OCI-LY3 (cell line): Measurements from ENCODE around the gene SLC8A1.

Experiments
- H2AFZ ChIP-seq: fragments of 200-600, 300-600 bp; shearing (Covaris generic); 2 replicates; pipeline ENCODE4 v1.6.0; 2014; ENCODE audit warnings: antibody characterized with exemption, low read depth, low read length
- H3K27ac ChIP-seq: fragments of 200-600, 300-600 bp; sonication (generic); 2 replicates; pipeline ENCODE4 v1.5.1; 2014; ENCODE audit warnings: mild to moderate bottlenecking, low read length, moderate library complexity, mixed read lengths
- H3K27me3 ChIP-seq: fragments of 200-600, 300-600 bp; sonication (generic); 2 replicates; pipeline ENCODE4 v1.6.1; 2014; ENCODE audit warnings: low read depth, low read length, mixed read lengths
- H3K36me3 ChIP-seq: fragments of 200-600, 300-600 bp; sonication (generic); replicated peaks from 2 replicates; pipeline ENCODE3; 2014; ENCODE audit warnings: low read depth, low read length, mixed read lengths
- H3K4me1 ChIP-seq: fragments of 300-600, 200-600 bp; sonication (generic); 2 replicates; pipeline ENCODE4 v1.6.1; 2014; ENCODE audit warnings: low read length, mixed read lengths
- H3K4me2 ChIP-seq: fragments of 200-600, 300-600 bp; sonication (generic); 2 replicates; pipeline ENCODE4 v1.6.1; 2014; ENCODE audit warnings: low read length, mixed read lengths
- H3K4me3 ChIP-seq: fragments of 300-600, 200-600 bp; sonication (generic); 2 replicates; pipeline ENCODE4 v1.5.1; 2014; ENCODE audit warnings: antibody characterized with exemption, mild to moderate bottlenecking, low read length, moderate library complexity
- H3K79me2 ChIP-seq: fragments of 300-600, 200-600 bp; shearing (Covaris generic); 2 replicates; pipeline ENCODE4 v1.6.1; 2014; ENCODE audit warnings: mild to moderate bottlenecking, low read length, mixed read lengths
- H3K9ac ChIP-seq: fragments of 300-600, 200-600 bp; shearing (Covaris generic); 2 replicates; pipeline ENCODE4 v1.6.0; 2014; ENCODE audit warnings: mild to moderate bottlenecking, low read length, moderate library complexity
- H3K9me3 ChIP-seq: fragments of 200-600, 300-600 bp; shearing (Covaris generic); 2 replicates; pipeline ENCODE4 v1.6.1; 2014; ENCODE audit warnings: low read length, mixed read lengths; ENCODE audit not compliant: insufficient read depth
- H4K20me1 ChIP-seq: fragments of 200-600, 300-600 bp; sonication (generic); 2 replicates; pipeline ENCODE4 v1.6.1; 2016; ENCODE audit warnings: low read length, mixed read lengths; ENCODE audit not compliant: insufficient read depth
- CTCF ChIP-seq: fragments of 200-600, 300-600 bp; sonication (generic); IDR thresholded peaks from 2 replicates; pipeline ENCODE4 v1.5.1; 2014; ENCODE audit warnings: antibody characterized with exemption, low read length, low read depth
- EZH2phosphoT487 ChIP-seq: fragments of 200-600 bp; shearing (Covaris generic); IDR thresholded peaks from 2 replicates; pipeline ENCODE4 v1.6.1; 2018; ENCODE audit warnings: antibody characterized with exemption, mixed run types, low read depth

SLC8A1 gene

DNA sequence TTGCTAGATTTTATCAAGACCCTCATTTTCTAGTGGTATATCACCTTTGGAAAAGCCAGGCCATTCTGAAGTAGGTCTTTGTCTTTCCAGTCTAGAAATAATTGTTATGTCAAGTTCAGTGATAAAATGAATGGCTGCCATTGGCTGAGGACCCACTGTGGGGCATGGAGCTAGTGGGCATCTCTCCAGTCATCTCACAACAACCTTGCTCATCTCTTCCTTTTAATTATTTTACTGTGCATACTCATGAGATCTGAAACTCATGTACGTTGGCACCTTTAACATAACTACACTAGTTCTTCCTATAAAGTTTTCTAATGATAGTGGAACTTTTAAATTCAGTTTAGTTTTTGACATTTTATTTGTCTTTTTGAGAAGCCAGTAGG, 240.9 kb downstream of the SLC8A1 start:
- Histone ChIP-seq H3K9ac (no peak overlapping the region), H3K4me3 (no peak overlapping the region), H3K79me2 (no peaks in the 10 kb centered on the region), H3K27ac (no peak overlapping the region), H3K27me3 (no peaks in the 10 kb centered on the region), H3K4me1 (peaks cover 3% of the 10 kb centered on the region; the same call in 1 of the 2 replicates), H3K36me3 (no peaks in the 10 kb centered on the region), H3K4me2 (no peak overlapping the region), H2AFZ (no peak overlapping the region), H4K20me1 (no peaks in the 10 kb centered on the region), H3K9me3 (no peaks in the 10 kb centered on the region)
- TF ChIP-seq CTCF (no peak), EZH2phosphoT487 (no peak)

DNA sequence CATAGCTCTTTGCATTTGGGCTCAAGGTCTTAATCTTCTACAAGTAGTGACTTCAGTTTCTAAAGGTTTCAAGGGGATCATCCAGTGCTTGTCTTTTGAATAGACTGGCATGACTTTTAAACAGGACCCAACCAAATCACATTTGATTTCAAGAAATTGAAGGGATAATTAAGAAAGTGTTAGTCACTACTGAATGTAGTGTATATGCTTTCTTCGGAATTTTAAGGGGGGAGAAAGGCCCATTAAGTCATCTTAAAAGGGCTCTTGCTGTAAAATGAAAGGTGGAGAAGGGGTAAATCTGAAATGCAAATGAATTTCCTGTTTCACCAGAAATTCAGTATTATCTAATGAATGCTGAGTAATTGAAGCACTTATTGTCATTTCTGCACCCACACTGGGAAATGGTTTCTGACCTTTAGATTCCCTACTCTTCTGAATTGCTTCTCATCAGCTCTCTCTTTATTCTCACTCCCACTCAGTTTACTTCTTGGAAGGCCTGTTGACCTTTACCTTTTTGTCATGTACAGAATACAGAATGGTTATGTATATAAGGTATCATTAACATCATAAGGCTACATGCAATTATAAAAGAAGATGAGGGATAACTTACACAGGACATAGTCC, 241.4 kb downstream of the SLC8A1 start:
- Histone ChIP-seq H3K27me3 (no peaks in the 10 kb centered on the region), H3K4me2 (no peak overlapping the region), H3K4me3 (no peak overlapping the region), H2AFZ (no peak overlapping the region), H4K20me1 (no peaks in the 10 kb centered on the region), H3K4me1 (peaks cover 3% of the 10 kb centered on the region; the same call in 1 of the 2 replicates), H3K9me3 (no peaks in the 10 kb centered on the region), H3K9ac (no peak overlapping the region), H3K36me3 (no peaks in the 10 kb centered on the region), H3K79me2 (no peaks in the 10 kb centered on the region), H3K27ac (no peak overlapping the region)
- TF ChIP-seq CTCF, result no peak
- no peak for TF ChIP-seq EZH2phosphoT487

DNA sequence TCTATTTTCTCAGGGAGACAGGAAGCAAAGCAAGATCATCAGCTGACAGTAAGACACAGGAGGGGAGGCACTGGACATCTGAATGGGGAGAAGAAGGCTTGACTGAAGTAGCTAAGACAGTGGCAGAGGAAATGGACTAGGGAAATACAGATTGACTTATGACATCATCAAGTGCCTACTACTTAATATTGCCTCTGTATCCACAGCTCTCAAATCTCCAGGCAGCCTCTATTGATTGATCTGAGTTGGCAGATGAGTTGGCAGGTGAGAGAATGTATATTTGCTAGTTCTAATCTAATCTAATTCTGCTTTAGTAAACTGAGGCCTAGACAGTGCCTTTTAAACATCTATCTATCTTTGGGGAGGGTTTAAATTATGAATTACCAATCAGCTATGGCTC, 242.1 kb downstream of the SLC8A1 start:
- Histone ChIP-seq H3K9me3 (no peaks in the 10 kb centered on the region), H2AFZ (no peak overlapping the region), H3K27me3 (no peaks in the 10 kb centered on the region)

GRCh38 chr2:40208463-40208862, 243.4 kb downstream of the SLC8A1 start:
- Histone ChIP-seq H3K9ac (no peak overlapping the region), H3K4me2 (no peak overlapping the region), H2AFZ (no peak overlapping the region), H3K27ac (no peak overlapping the region), H3K4me3 (no peak overlapping the region), H3K79me2 (no peaks in the 10 kb centered on the region), H3K4me1 (peaks cover 3% of the 10 kb centered on the region; the same call in 1 of the 2 replicates), H3K9me3 (no peaks in the 10 kb centered on the region), H3K27me3 (no peaks in the 10 kb centered on the region), H3K36me3 (no peaks in the 10 kb centered on the region), H4K20me1 (no peaks in the 10 kb centered on the region)
- TF ChIP-seq CTCF (no peak), EZH2phosphoT487 (no peak)

More for the DNA sequence above, 242.1 kb downstream of the SLC8A1 start:
- Histone ChIP-seq H3K36me3 (no peaks in the 10 kb centered on the region), H3K4me2 (no peak overlapping the region), H4K20me1 (no peaks in the 10 kb centered on the region), H3K79me2 (no peaks in the 10 kb centered on the region), H3K9ac (no peak overlapping the region), H3K4me3 (no peak overlapping the region), H3K27ac (no peak overlapping the region), H3K4me1 (peaks cover 3% of the 10 kb centered on the region; the same call in 1 of the 2 replicates)
- TF ChIP-seq CTCF (no peak), EZH2phosphoT487 (no peak)
